H1 (cell line): ENCODE results near the gene TMEM54. TPM values are rescaled to one million over a fixed set of nuclear protein-coding genes. Genes with fewer than 3 reads are reported as not detected.

Experiments
- CTCF ChIA-PET: fragments of 300-600 bp; sonication (Branson Sonifier 250); formaldehyde crosslinking; loops from one replicate; lab custom pipeline; 2021; ENCODE audit not compliant: partially characterized antibody; lab: Charles Lee
- POLR2A ChIA-PET: fragments of 300-600 bp; sonication (Branson Sonifier 250); formaldehyde crosslinking; loops from one replicate; lab custom pipeline; 2021; ENCODE audit warnings: inconsistent platforms; ENCODE audit not compliant: partially characterized antibody; lab: Charles Lee
- DNase-seq, 2 experiments: peaks; one replicate each; pipeline versions ENCODE4 v3.0.0 to v3.0.0-alpha.2; 2010 to 2022; ENCODE audit warnings: low spot score in 2 of 2, low read depth in 1 of 2, mixed read lengths in 1 of 2
- FAIRE-seq: peaks from 2 replicates; lab custom pipeline; 2011; peaks lifted over from hg19 to GRCh38; lab: Jason Lieb, UNC
- H2AFZ ChIP-seq: 2 replicates; pipeline ENCODE4 v1.8.1; 2012; ENCODE audit warnings: low read length, inconsistent platforms
- H2AK5ac ChIP-seq: 2 replicates; pipeline ENCODE4 v1.6.1; 2013; ENCODE audit warnings: low read depth, low read length
- H2BK120ac ChIP-seq: replicated peaks from 2 replicates; pipeline ENCODE3; 2013; ENCODE audit warnings: low read depth, low read length, inconsistent platforms
- H2BK12ac ChIP-seq: 2 replicates; pipeline ENCODE4 v1.6.1; 2013; ENCODE audit warnings: low read depth, low read length
- H2BK15ac ChIP-seq: 2 replicates; pipeline ENCODE4 v1.6.1; 2013; ENCODE audit warnings: low read length
- H2BK20ac ChIP-seq: 2 replicates; pipeline ENCODE4 v1.6.1; 2013; ENCODE audit warnings: low read length
- H2BK5ac ChIP-seq: 2 replicates; pipeline ENCODE4 v1.6.1; 2013; ENCODE audit warnings: low read depth, low read length
- H3K14ac ChIP-seq: 2 replicates; pipeline ENCODE4 v1.6.1; 2013; ENCODE audit warnings: inconsistent platforms; ENCODE audit not compliant: insufficient read length
- H3K18ac ChIP-seq: 2 replicates; pipeline ENCODE4 v1.6.1; 2013; ENCODE audit warnings: low read length; ENCODE audit errors: extremely low read depth
- H3K23ac ChIP-seq: 2 replicates; pipeline ENCODE4 v1.6.1; 2013; ENCODE audit warnings: inconsistent platforms; ENCODE audit not compliant: insufficient read length
- H3K23me2 ChIP-seq: 2 replicates; pipeline ENCODE4 v1.6.1; 2013; ENCODE audit warnings: low read depth, low read length
- H3K27ac ChIP-seq: 2 replicates; pipeline ENCODE4 v1.6.1; 2011; ENCODE audit warnings: low read depth, low read length, inconsistent platforms
- H3K27me3 ChIP-seq, 4 experiments: replicated peaks in 1 of 4; 1 replicate in 1 of 4; 2 replicates in 3 of 4; pipeline versions ENCODE4 v1.6.1 to v1.8.1; 2011 to 2013; ENCODE audit warnings: low read length in 3 of 4, mild to moderate bottlenecking in 3 of 4, inconsistent platforms in 2 of 4, mixed read lengths in 2 of 4, moderate library complexity in 1 of 4; ENCODE audit not compliant: control insufficient read depth in 3 of 4, insufficient read depth in 3 of 4; ENCODE audit errors: extremely low read depth in 1 of 4
- H3K36me3 ChIP-seq, 4 experiments: 2 replicates each; pipeline versions ENCODE4 v1.6.1 to v1.8.1; 2011 to 2013; ENCODE audit warnings: mild to moderate bottlenecking in 4 of 4, low read length in 3 of 4, moderate library complexity in 2 of 4, control low read depth in 1 of 4, inconsistent platforms in 1 of 4; ENCODE audit not compliant: insufficient read depth in 4 of 4, control insufficient read depth in 2 of 4
- H3K4ac ChIP-seq: replicated peaks from 2 replicates; pipeline ENCODE3; 2013; ENCODE audit warnings: low read length, low read depth, mixed read lengths, inconsistent platforms; ENCODE audit not compliant: insufficient read length
- H3K4me1 ChIP-seq, 4 experiments: replicated peaks in 1 of 4; 1 replicate in 1 of 4; 2 replicates in 3 of 4; pipeline versions ENCODE4 v1.6.1 to v1.8.1; 2011 to 2013; ENCODE audit warnings: low read length in 3 of 4, inconsistent platforms in 2 of 4, mixed read lengths in 1 of 4; ENCODE audit not compliant: insufficient read depth in 4 of 4, control insufficient read depth in 3 of 4
- H3K4me2 ChIP-seq, 2 experiments: 2 replicates each; pipeline versions ENCODE4 v1.6.1 to v1.8.1; 2011 to 2013; ENCODE audit warnings: low read depth in 2 of 2, low read length in 2 of 2, control low read depth in 1 of 2, inconsistent platforms in 1 of 2, mild to moderate bottlenecking in 1 of 2; ENCODE audit not compliant: insufficient read depth in 1 of 2
- H3K4me3 ChIP-seq, 4 experiments: fragments of 200-600, 300-600 bp in 1 of 4; sonication (generic), shearing (Covaris generic), sonication (Bioruptor Twin) in 1 of 4; 2 replicates each; pipeline versions ENCODE4 v1.5.1 to v1.8.1; 2011 to 2016; ENCODE audit warnings: low read length in 4 of 4, low read depth in 3 of 4, control low read depth in 2 of 4, inconsistent platforms in 2 of 4, mild to moderate bottlenecking in 2 of 4, mixed read lengths in 1 of 4, moderate library complexity in 1 of 4; ENCODE audit not compliant: insufficient read depth in 2 of 4; ENCODE audit errors: extremely low read depth in 1 of 4
- H3K56ac ChIP-seq: replicated peaks from 2 replicates; pipeline ENCODE3; 2013; ENCODE audit warnings: low read depth, mild to moderate bottlenecking, mixed read lengths, low read length, inconsistent platforms; ENCODE audit not compliant: insufficient read length
- H3K79me1 ChIP-seq: 2 replicates; pipeline ENCODE4 v1.6.1; 2013; ENCODE audit warnings: low read depth, low read length, control low read depth
- H3K79me2 ChIP-seq, 2 experiments: 2 replicates each; pipeline versions ENCODE4 v1.6.1 to v1.8.1; 2012 to 2013; ENCODE audit warnings: low read length in 2 of 2, mild to moderate bottlenecking in 2 of 2, inconsistent platforms in 1 of 2; ENCODE audit not compliant: insufficient read depth in 2 of 2, control insufficient read depth in 1 of 2
- H3K9ac ChIP-seq, 4 experiments: replicated peaks in 1 of 4; 1 replicate in 1 of 4; 2 replicates in 3 of 4; pipeline versions ENCODE4 v1.6.1 to v1.8.1; 2011 to 2013; ENCODE audit warnings: low read depth in 3 of 4, low read length in 3 of 4, control low read depth in 2 of 4, mild to moderate bottlenecking in 2 of 4, moderate library complexity in 2 of 4, inconsistent platforms in 1 of 4; ENCODE audit errors: extremely low read depth in 1 of 4
- H3K9me3 ChIP-seq, 2 experiments: 2 replicates each; pipeline versions ENCODE4 v1.6.1 to v1.8.1; 2012 to 2013; ENCODE audit warnings: mild to moderate bottlenecking in 2 of 2, moderate library complexity in 2 of 2, control low read depth in 1 of 2, inconsistent platforms in 1 of 2, low read depth in 1 of 2, low read length in 1 of 2, mixed read lengths in 1 of 2; ENCODE audit not compliant: insufficient read depth in 2 of 2
- H4K20me1 ChIP-seq, 2 experiments: replicated peaks in 1 of 2; 2 replicates each; pipeline versions ENCODE3 to v1.8.1; 2011 to 2013; ENCODE audit warnings: inconsistent platforms in 2 of 2, low read length in 2 of 2, mild to moderate bottlenecking in 1 of 2; ENCODE audit not compliant: insufficient read depth in 2 of 2, control insufficient read depth in 1 of 2
- H4K5ac ChIP-seq: 2 replicates; pipeline ENCODE4 v1.6.1; 2013; ENCODE audit warnings: low read length, low read depth, mixed read lengths, inconsistent platforms; ENCODE audit not compliant: insufficient read length
- H4K8ac ChIP-seq: 2 replicates; pipeline ENCODE4 v1.8.0; 2013; ENCODE audit warnings: mild to moderate bottlenecking, moderate library complexity, low read length, inconsistent platforms; ENCODE audit not compliant: insufficient read depth; ENCODE audit errors: extremely low read depth
- H4K91ac ChIP-seq: replicated peaks from 2 replicates; pipeline ENCODE3; 2013; ENCODE audit warnings: low read length, mixed read lengths, inconsistent platforms; ENCODE audit not compliant: insufficient read length
- CBX5 ChIP-seq: fragments of 300-800, 300-1000 bp; sonication (generic); IDR thresholded peaks from 2 replicates; pipeline ENCODE4 v1.7.1; 2016; ENCODE audit warnings: antibody characterized with exemption, low read length, low read depth
- CTBP2 ChIP-seq: IDR thresholded peaks from 2 replicates; pipeline ENCODE4 v1.7.0; 2011; ENCODE audit warnings: borderline replicate concordance, mild to moderate bottlenecking, moderate library complexity, mixed read lengths, low read length; ENCODE audit not compliant: insufficient read depth, insufficient read length
- EGR1 ChIP-seq: IDR thresholded peaks from 2 replicates; pipeline ENCODE4 v1.6.1; 2011; ENCODE audit warnings: low read depth, low read length, borderline replicate concordance
- JUND ChIP-seq: IDR thresholded peaks from 2 replicates; pipeline ENCODE4 v1.6.1; 2011; ENCODE audit warnings: mild to moderate bottlenecking, improper control_type of control experiment, low read length
- KDM1A ChIP-seq: fragments of 200-600, 300-600 bp; sonication (generic); IDR thresholded peaks from 2 replicates; pipeline ENCODE4 v1.7.1; 2016; ENCODE audit warnings: mild to moderate bottlenecking, low read length, borderline replicate concordance
- MAFK ChIP-seq: IDR thresholded peaks from 2 replicates; pipeline ENCODE4 v1.6.1; 2012; ENCODE audit warnings: low read depth, mild to moderate bottlenecking, improper control_type of control experiment, low read length
- MAX ChIP-seq: IDR thresholded peaks from 2 replicates; pipeline ENCODE4 v1.6.1; 2012; ENCODE audit warnings: inconsistent platforms
- PHF8 ChIP-seq: fragments of 200-600 bp; sonication (generic); conservative IDR thresholded peaks from 2 replicates; pipeline ENCODE4 v1.7.1; 2012; ENCODE audit warnings: low read depth, mild to moderate bottlenecking, inconsistent platforms, low read length, moderate library complexity
- SUZ12 ChIP-seq: fragments of 200-600 bp; sonication (generic); IDR thresholded peaks from 2 replicates; pipeline ENCODE4 v1.6.1; 2012; ENCODE audit warnings: mild to moderate bottlenecking, inconsistent platforms, low read length, moderate library complexity, mixed read lengths
- TAF7 ChIP-seq: optimal IDR thresholded peaks from 2 replicates; pipeline ENCODE3; 2011; ENCODE audit warnings: low read depth, mild to moderate bottlenecking, inconsistent platforms, low read length, moderate library complexity, borderline replicate concordance
- TEAD4 ChIP-seq: IDR thresholded peaks from 2 replicates; pipeline ENCODE4 v1.6.1; 2012; ENCODE audit warnings: low read depth, low read length, inconsistent platforms, mixed read lengths
- YY1 ChIP-seq: IDR thresholded peaks from 2 replicates; pipeline ENCODE4 v1.6.1; 2011; ENCODE audit warnings: low read depth, mild to moderate bottlenecking, low read length
- WGBS, 2 experiments: shearing (Covaris generic) in 1 of 2; methylation state at CpG; one replicate each; pipeline versions ENCODE4 v1.1.6 to v1.1.7; 2013 to 2015; ENCODE audit warnings: low lambda C conversion rate in 2 of 2, mixed read lengths in 2 of 2, inconsistent platforms in 1 of 2, low coverage in 1 of 2, missing lambda C conversion rate in 1 of 2; ENCODE audit not compliant: insufficient replicate concordance in 2 of 2, insufficient coverage in 1 of 2, insufficient read length in 1 of 2; ENCODE audit errors: extremely low coverage in 1 of 2, missing lambda C conversion rate in 1 of 2; 5-methylcytosine and 5-hydroxymethylcytosine counted together
- polyA plus RNA-seq, 7 experiments: library from polyadenylated mRNA; depleted of rRNA in 3 of 7; stranded (reverse) in 5 of 7; unstranded in 2 of 7; fragments of >200 nt in 5 of 7; fragments of 200-250 nt in 2 of 7; gene quantifications; 1 replicate in 5 of 7; 2 replicates in 1 of 7; 4 replicates in 1 of 7; pipeline versions ENCODE4 v1.2.1 to v1.2.3, GENCODE V29; 2011 to 2013; ENCODE audit warnings: missing spikeins in 2 of 7, mixed read lengths in 2 of 7
- total RNA-seq: library from RNA; stranded (reverse); fragmentation: NEBNext Ultra II Directional; extraction: Animal tissue kit (Norgen Biotek cat#: 25700); gene quantifications from 2 replicates; pipeline ENCODE4 v1.2.1, GENCODE V29; 2021
- TF ChIP-seq, protein P1 (sequence below): IDR thresholded peaks from 2 replicates; pipeline ENCODE4 v1.6.1; 2012; ENCODE audit warnings: inconsistent platforms

TMEM54 gene
- total and polyA plus RNA-seq, 2 of the 8 experiments (the other 6 are each of a cell fraction or from before 2014, with no cell fraction given): 9.5 to 58.7 TPM

GRCh38 chr1:32948390-32948722 is 47.2 kb upstream of the TMEM54 start:
- H2BK20ac ChIP-seq: no peak overlapping the region
- no peak overlapping the region for H3K14ac ChIP-seq
- H4K8ac ChIP-seq: no peak overlapping the region; the same call in 1 of the 2 replicates
- no peak overlapping the region for H2AFZ ChIP-seq
- no peak overlapping the region for H4K5ac ChIP-seq
- no peak overlapping the region for H2BK15ac ChIP-seq
- H3K18ac ChIP-seq: no peak overlapping the region
- H3K9ac ChIP-seq: no peak overlapping the region
- no peak overlapping the region for H3K4ac ChIP-seq
- FAIRE-seq: no peak
- H2BK12ac ChIP-seq: no peak overlapping the region
- no peak for DNase-seq
- H3K4me3 ChIP-seq: no peak overlapping the region
- H3K4me2 ChIP-seq: no peak overlapping the region
- no peaks in the 10 kb centered on the region for H3K23me2 ChIP-seq
- POLR2A ChIA-PET: interaction anchor here (1.6 kb wide), 1 partner anchor 32 kb away, joined by 4 read pairs; no protein-coding TSS in a partner anchor
- 0 out of 4 replicates have a peak, but pooled peaks cover 0 to 2% of the 10 kb centered on the region in 2 experiments for H3K79me2 ChIP-seq
- H3K56ac ChIP-seq: no peak overlapping the region
- no peaks in the 10 kb centered on the region for H3K27me3 ChIP-seq
- no peak overlapping the region for H3K27ac ChIP-seq
- CTCF ChIA-PET: interaction anchor here (1.1 to 2.3 kb wide), 2 partner anchors 15 to 59 kb away, joined by 3 to 9 read pairs; no protein-coding TSS in a partner anchor
- no peak overlapping the region for H2BK120ac ChIP-seq
- no peaks in the 10 kb centered on the region; the same call in 1 of the 2 replicates for H3K79me1 ChIP-seq
- H4K91ac ChIP-seq: no peak overlapping the region
- WGBS, 2 experiments: 96% methylated on average over 1 of the region's 1 CpG; no CpG with 5 or more reads in 1 of the 2 experiments
- no peak overlapping the region for H3K23ac ChIP-seq
- H2AK5ac ChIP-seq: no peak overlapping the region
- H2BK5ac ChIP-seq: no peak overlapping the region
- peaks cover 0 to 2% of the 10 kb centered on the region in 2 experiments for H4K20me1 ChIP-seq
- H3K4me1 ChIP-seq: no peaks in the 10 kb centered on the region
- peaks cover 0 to 9% (median 2%) of the 10 kb centered on the region in 4 experiments; a peak in 5 of 8 replicates for H3K36me3 ChIP-seq
- no peaks in the 10 kb centered on the region for H3K9me3 ChIP-seq
- TF ChIP-seq PHF8 (no peak), YY1 (no peak), CTBP2 (no peak), CBX5 (no peak), JUND (no peak), SUZ12 (no peak), KDM1A (no peak), EGR1 (no peak), TEAD4 (no peak), MAX (no peak), TAF7 (no peak), MAFK (no peak)
- TF ChIP-seq, protein P1, sequence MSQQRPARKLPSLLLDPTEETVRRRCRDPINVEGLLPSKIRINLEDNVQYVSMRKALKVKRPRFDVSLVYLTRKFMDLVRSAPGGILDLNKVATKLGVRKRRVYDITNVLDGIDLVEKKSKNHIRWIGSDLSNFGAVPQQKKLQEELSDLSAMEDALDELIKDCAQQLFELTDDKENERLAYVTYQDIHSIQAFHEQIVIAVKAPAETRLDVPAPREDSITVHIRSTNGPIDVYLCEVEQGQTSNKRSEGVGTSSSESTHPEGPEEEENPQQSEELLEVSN: no peak
